ENCODE measurements around the gene FDXR.

GRCh38 chr17:74831444-74832146, 41.2 kb downstream of the FDXR start:
- TF ChIP-seq HINFP (tag; conservative IDR thresholded peaks at IDR 0.05; ENCODE audit: low read depth) (no peak), ZSCAN32 (CRISPR knock-in tag; IDR thresholded peaks at IDR 0.05) (no peak), CBFB (CRISPR knock-in tag; IDR thresholded peaks at IDR 0.05) (no peak), ZNF592 (IDR thresholded peaks at IDR 0.05) (no peak), SMARCE1 (IDR thresholded peaks at IDR 0.05) (no peak), MLX (CRISPR knock-in tag; conservative IDR thresholded peaks at IDR 0.05) (no peak), CREBBP (IDR thresholded peaks at IDR 0.05; ENCODE audit: low read depth, low read length) (no peak), UBTF (IDR thresholded peaks at IDR 0.05; ENCODE audit: borderline replicate concordance in 1 of 2, low read depth in 2 of 2, low read length in 2 of 2) (no peak)
